K562 (cell line): ENCODE data around the gene NOSTRIN. TPM values are rescaled to one million over a fixed set of nuclear protein-coding genes. Genes with fewer than 3 reads are reported as not detected.

ENCODE experiments used
- MTA2 ChIP-seq: fragments of 450-650 bp; IDR thresholded peaks from 2 replicates; pipeline ENCODE4 v1.6.1; 2016; ENCODE audit warnings: low read depth
- ZBTB1 ChIP-seq: sonication (generic); formaldehyde crosslinking; IDR thresholded peaks from 2 replicates; pipeline ENCODE4 v1.8.1; 2023; ENCODE audit warnings: missing genetic modification reagents, low read depth, mild to moderate bottlenecking, borderline replicate concordance
- polyA plus RNA-seq, 8 experiments: library from polyadenylated mRNA; depleted of rRNA in 4 of 8; stranded (reverse) in 5 of 8; unstranded in 3 of 8; fragments of >200 nt; fragmentation: Nextera tagmentation in 2 of 8; fragmentation: Illumina TruSeq in 1 of 8; extraction: Ambion mirVana in 2 of 8; extraction: Trizol in 1 of 8; gene quantifications; 2 replicates each; pipeline versions ENCODE4 v1.2.1 to v1.2.3, GENCODE V29; 2011 to 2014; ENCODE audit warnings: inconsistent platforms in 1 of 8, missing spikeins in 1 of 8
- total RNA-seq, 7 experiments: library from RNA; depleted of rRNA in 6 of 7; stranded (reverse); fragments of >200 nt in 6 of 7; fragmentation: Illumina TruSeq in 2 of 7; extraction: Trizol in 2 of 7; gene quantifications; 2 replicates each; pipeline versions ENCODE4 v1.2.1 to v1.2.3, GENCODE V29; 2011 to 2021; ENCODE audit warnings: low replicate concordance in 1 of 7
- TF ChIP-seq, protein P1 (sequence below), 2 experiments: fragments of 450-650 bp; IDR thresholded peaks; 2 replicates each; pipeline ENCODE4 v1.6.1; 2016; ENCODE audit warnings: mild to moderate bottlenecking in 2 of 2, borderline replicate concordance in 1 of 2, low read depth in 1 of 2, moderate library complexity in 1 of 2
- TF ChIP-seq, protein P2 (sequence below): fragments of 250-450 bp; sonication (Bioruptor Pico); IDR thresholded peaks from 2 replicates; pipeline ENCODE4 v1.5.0; 2022; ENCODE audit warnings: mild to moderate bottlenecking
- TF ChIP-seq, protein P3 (sequence below): fragments of 450-650 bp; IDR thresholded peaks from 2 replicates; pipeline ENCODE4 v1.6.1; 2016; ENCODE audit warnings: antibody characterized with exemption
- TF ChIP-seq, protein P4 (sequence below), 2 experiments: fragments of 450-650 bp; conservative IDR thresholded peaks; 2 replicates each; pipeline ENCODE4 v1.6.1; 2017; ENCODE audit warnings: mild to moderate bottlenecking in 2 of 2, moderate library complexity in 2 of 2
- TF ChIP-seq, protein P5 (sequence below): fragments of 450-650 bp; IDR thresholded peaks from one replicate; pipeline ENCODE4 v1.6.1; 2018; ENCODE audit warnings: mild to moderate bottlenecking, moderate library complexity; ENCODE audit not compliant: partially characterized antibody
- TF ChIP-seq, protein P6 (sequence below): fragments of 250-450 bp; sonication (Bioruptor Pico); IDR thresholded peaks from 2 replicates; pipeline ENCODE4 v1.5.0; 2020; ENCODE audit warnings: mild to moderate bottlenecking, borderline replicate concordance

NOSTRIN gene
- total and polyA plus RNA-seq, 9 of the 15 experiments (the other 6 are each of a cell fraction or from before 2014, with no cell fraction given): 26.7 to 82.9 (median 56.3) TPM

DNA sequence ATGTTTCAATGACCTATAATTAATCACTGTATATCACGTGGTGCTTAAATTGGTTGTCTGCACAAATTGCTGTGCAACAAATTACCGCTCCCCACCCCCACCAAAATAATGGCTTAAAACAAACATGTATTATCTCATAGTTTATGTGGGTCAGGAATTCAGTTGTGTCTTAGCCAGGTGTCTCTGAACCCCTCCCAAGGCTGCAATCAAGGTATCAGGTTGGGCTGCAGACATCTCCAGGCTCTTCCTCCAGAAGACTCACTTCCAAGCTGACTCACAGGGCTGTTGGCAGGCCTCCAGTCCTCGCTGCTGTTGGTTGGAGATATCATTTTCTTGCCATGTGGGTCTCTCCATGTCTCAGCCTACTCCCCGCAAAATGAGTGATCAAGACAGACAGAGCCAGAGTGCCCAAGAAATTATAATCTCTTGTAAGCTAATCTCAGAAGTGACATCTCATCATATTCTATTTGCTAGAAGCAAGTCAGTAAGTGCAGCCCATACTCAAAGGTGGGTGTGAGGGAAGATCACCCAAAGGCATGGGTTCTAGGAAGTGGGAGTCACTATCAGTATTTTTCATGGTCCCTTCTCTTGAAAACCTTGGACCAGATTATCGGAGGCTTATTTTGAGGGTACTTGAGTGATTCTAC is 49.4 kb downstream of the NOSTRIN start (continued):
- TF ChIP-seq, protein P1, sequence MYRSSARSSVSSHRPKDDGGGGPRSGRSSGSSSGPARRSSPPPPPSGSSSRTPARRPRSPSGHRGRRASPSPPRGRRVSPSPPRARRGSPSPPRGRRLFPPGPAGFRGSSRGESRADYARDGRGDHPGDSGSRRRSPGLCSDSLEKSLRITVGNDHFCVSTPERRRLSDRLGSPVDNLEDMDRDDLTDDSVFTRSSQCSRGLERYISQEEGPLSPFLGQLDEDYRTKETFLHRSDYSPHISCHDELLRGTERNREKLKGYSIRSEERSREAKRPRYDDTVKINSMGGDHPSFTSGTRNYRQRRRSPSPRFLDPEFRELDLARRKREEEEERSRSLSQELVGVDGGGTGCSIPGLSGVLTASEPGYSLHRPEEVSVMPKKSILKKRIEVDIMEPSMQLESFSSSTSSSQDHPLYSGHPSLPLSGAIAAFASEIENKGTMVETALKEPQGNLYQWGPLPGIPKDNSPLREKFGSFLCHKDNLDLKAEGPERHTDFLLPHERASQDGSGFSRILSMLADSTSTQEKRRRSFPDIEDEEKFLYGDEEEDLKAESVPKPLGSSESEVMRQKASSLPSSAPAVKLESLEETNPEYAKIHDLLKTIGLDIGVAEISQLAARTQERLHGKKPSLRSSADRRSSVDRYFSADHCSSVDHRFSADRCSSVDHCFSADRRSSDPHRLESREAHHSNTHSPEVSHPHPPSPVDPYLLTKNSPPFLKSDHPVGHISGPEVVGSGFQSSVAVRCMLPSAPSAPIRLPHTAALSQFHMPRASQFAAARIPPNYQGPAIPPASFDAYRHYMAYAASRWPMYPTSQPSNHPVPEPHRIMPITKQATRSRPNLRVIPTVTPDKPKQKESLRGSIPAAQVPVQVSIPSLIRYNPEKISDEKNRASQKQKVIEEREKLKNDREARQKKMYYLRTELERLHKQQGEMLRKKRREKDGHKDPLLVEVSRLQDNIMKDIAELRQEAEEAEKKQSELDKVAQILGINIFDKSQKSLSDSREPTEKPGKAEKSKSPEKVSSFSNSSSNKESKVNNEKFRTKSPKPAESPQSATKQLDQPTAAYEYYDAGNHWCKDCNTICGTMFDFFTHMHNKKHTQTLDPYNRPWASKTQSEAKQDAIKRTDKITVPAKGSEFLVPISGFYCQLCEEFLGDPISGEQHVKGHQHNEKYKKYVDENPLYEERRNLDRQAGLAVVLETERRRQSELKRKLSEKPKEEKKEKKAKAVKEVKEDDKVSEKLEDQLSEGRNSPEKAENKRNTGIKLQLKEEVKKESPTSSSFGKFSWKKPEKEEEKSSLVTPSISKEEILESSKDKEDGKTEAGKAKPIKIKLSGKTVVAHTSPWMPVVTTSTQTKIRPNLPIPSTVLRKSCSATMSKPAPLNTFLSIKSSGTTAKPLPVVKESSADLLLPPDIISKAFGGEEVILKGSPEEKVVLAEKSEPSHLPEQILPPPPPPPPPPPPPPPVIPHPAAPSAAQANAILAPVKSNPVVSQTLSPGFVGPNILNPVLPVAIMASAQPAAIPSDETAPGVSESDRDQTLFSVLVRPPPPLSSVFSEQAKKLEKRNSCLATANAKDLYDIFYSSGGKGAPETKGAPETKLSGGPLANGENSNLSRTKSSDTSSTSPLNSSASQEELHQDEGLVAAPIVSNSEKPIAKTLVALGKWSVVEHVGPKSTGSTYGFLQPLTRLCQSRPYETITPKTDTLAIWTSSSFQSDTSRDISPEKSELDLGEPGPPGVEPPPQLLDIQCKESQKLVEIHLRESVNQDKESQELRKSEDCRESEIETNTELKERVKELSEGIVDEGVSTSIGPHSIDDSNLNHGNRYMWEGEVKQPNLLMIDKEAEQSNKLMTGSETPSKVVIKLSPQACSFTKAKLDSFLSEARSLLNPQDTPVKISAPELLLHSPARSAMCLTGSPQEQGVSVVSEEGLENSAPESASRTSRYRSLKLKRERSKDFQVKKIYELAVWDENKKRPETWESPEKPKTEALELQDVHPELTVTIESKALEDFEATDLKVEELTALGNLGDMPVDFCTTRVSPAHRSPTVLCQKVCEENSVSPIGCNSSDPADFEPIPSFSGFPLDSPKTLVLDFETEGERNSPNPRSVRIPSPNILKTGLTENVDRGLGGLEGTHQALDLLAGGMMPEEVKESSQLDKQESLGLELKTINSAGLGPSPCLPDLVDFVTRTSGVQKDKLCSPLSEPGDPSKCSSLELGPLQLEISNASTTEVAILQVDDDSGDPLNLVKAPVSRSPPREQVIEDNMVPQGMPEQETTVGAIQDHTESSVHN (IDR thresholded peaks at IDR 0.05; ENCODE audit: borderline replicate concordance in 1 of 2, low read depth in 1 of 2): no peak
- TF ChIP-seq, protein P2, sequence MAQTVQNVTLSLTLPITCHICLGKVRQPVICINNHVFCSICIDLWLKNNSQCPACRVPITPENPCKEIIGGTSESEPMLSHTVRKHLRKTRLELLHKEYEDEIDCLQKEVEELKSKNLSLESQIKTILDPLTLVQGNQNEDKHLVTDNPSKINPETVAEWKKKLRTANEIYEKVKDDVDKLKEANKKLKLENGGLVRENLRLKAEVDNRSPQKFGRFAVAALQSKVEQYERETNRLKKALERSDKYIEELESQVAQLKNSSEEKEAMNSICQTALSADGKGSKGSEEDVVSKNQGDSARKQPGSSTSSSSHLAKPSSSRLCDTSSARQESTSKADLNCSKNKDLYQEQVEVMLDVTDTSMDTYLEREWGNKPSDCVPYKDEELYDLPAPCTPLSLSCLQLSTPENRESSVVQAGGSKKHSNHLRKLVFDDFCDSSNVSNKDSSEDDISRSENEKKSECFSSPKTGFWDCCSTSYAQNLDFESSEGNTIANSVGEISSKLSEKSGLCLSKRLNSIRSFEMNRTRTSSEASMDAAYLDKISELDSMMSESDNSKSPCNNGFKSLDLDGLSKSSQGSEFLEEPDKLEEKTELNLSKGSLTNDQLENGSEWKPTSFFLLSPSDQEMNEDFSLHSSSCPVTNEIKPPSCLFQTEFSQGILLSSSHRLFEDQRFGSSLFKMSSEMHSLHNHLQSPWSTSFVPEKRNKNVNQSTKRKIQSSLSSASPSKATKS (CRISPR knock-in tag): no peak
- TF ChIP-seq ZBTB1 (CRISPR knock-in tag): no peak
- TF ChIP-seq, protein P3, sequence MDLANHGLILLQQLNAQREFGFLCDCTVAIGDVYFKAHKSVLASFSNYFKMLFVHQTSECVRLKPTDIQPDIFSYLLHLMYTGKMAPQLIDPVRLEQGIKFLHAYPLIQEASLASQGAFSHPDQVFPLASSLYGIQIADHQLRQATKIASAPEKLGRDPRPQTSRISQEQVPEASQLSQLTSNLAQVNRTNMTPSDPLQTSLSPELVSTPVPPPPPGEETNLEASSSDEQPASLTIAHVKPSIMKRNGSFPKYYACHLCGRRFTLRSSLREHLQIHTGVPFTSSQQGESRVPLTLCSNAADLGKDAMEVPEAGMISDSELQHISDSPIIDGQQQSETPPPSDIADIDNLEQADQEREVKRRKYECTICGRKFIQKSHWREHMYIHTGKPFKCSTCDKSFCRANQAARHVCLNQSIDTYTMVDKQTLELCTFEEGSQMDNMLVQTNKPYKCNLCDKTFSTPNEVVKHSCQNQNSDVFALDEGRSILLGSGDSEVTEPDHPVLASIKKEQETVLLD: peak; percentile 86
- TF ChIP-seq MTA2: peak; percentile 92
- TF ChIP-seq, protein P4, sequence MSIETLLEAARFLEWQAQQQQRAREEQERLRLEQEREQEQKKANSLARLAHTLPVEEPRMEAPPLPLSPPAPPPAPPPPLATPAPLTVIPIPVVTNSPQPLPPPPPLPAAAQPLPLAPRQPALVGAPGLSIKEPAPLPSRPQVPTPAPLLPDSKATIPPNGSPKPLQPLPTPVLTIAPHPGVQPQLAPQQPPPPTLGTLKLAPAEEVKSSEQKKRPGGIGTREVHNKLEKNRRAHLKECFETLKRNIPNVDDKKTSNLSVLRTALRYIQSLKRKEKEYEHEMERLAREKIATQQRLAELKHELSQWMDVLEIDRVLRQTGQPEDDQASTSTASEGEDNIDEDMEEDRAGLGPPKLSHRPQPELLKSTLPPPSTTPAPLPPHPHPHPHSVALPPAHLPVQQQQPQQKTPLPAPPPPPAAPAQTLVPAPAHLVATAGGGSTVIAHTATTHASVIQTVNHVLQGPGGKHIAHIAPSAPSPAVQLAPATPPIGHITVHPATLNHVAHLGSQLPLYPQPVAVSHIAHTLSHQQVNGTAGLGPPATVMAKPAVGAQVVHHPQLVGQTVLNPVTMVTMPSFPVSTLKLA (conservative IDR thresholded peaks at IDR 0.05): peak in 1 of 2 experiments; percentile 66
- TF ChIP-seq, protein P5, sequence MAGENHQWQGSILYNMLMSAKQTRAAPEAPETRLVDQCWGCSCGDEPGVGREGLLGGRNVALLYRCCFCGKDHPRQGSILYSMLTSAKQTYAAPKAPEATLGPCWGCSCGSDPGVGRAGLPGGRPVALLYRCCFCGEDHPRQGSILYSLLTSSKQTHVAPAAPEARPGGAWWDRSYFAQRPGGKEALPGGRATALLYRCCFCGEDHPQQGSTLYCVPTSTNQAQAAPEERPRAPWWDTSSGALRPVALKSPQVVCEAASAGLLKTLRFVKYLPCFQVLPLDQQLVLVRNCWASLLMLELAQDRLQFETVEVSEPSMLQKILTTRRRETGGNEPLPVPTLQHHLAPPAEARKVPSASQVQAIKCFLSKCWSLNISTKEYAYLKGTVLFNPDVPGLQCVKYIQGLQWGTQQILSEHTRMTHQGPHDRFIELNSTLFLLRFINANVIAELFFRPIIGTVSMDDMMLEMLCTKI: no peak
- TF ChIP-seq, protein P6, sequence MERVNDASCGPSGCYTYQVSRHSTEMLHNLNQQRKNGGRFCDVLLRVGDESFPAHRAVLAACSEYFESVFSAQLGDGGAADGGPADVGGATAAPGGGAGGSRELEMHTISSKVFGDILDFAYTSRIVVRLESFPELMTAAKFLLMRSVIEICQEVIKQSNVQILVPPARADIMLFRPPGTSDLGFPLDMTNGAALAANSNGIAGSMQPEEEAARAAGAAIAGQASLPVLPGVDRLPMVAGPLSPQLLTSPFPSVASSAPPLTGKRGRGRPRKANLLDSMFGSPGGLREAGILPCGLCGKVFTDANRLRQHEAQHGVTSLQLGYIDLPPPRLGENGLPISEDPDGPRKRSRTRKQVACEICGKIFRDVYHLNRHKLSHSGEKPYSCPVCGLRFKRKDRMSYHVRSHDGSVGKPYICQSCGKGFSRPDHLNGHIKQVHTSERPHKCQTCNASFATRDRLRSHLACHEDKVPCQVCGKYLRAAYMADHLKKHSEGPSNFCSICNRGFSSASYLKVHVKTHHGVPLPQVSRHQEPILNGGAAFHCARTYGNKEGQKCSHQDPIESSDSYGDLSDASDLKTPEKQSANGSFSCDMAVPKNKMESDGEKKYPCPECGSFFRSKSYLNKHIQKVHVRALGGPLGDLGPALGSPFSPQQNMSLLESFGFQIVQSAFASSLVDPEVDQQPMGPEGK (CRISPR knock-in tag): no peak
